A549 treated with CpdA at 1 μM for 4 hours (cell line): Measurements from ENCODE around the gene TRAF3IP1. TPM values are rescaled to one million over a fixed set of nuclear protein-coding genes. Genes with fewer than 3 reads are reported as not detected.

Experiments used
- total RNA-seq: library from RNA; stranded (reverse); fragments of 200-300 nt; extraction: Qiagen RNA extraction; gene quantifications from 5 replicates; pipeline ENCODE4 v1.2.3, GENCODE V29; 2022; ENCODE audit warnings: low read depth

The TRAF3IP1 gene
- total RNA-seq: 9.8 to 17.0 TPM (median 12.5 TPM) in 5 replicates

GRCh38 chr2:238320246-238320647 is at the start of gene TRAF3IP1:
TRAF3IP1 (plus strand) TSS chr2:238320518; CDS start chr2:238320663, 145 bp downstream.

GRCh38 chr2:238287737-238288649 is 32.3 kb upstream of the TRAF3IP1 start, which contains the start of gene PER2:
PER2 (minus strand) TSS chr2:238288610; CDS start chr2:238277936, 10,674 bp downstream.

GRCh38 chr2:238426568-238427434 is 106.5 kb downstream of the TRAF3IP1 start, which contains the start of gene ASB1:
ASB1 (plus strand) TSS chr2:238426927; CDS start chr2:238427071, 144 bp downstream.

Other genes with a start within 250 kb of the TRAF3IP1 start
- gene ESPNL, start 220.2 kb upstream of the TRAF3IP1 start, total RNA-seq: 0.13 to 0.37 TPM (median 0.18 TPM) in 4 of 5 replicates, not detected in the other
- 0.05 to 0.19 TPM (median 0.07 TPM) in 5 replicates for gene KLHL30, start 181.8 kb upstream of the TRAF3IP1 start, total RNA-seq
- 6.3 to 8.2 TPM (median 6.9 TPM) in 5 replicates for gene ERFE, start 161.5 kb upstream of the TRAF3IP1 start, total RNA-seq
- gene ILKAP, start 116.8 kb upstream of the TRAF3IP1 start, total RNA-seq: 36.0 to 46.8 TPM (median 42.3 TPM) in 5 replicates
- 7.8 to 15.2 TPM (median 13.7 TPM) in 5 replicates for gene HES6, start 80.5 kb upstream of the TRAF3IP1 start, total RNA-seq
- gene PER2, start 31.9 kb upstream of the TRAF3IP1 start, total RNA-seq: 3.0 to 3.6 TPM (median 3.3 TPM) in 5 replicates
- gene ASB1, start 106.4 kb downstream of the TRAF3IP1 start, total RNA-seq: 37.2 to 58.7 TPM (median 56.3 TPM) in 5 replicates